ENCODE measurements around the gene P2RY8.
"Not testable (repeated sequence)": the region's sequence is repeated elsewhere in the genome, so short reads cannot be mapped to it uniquely, and the experiment has no call there.

Gene P2RY8

DNA sequence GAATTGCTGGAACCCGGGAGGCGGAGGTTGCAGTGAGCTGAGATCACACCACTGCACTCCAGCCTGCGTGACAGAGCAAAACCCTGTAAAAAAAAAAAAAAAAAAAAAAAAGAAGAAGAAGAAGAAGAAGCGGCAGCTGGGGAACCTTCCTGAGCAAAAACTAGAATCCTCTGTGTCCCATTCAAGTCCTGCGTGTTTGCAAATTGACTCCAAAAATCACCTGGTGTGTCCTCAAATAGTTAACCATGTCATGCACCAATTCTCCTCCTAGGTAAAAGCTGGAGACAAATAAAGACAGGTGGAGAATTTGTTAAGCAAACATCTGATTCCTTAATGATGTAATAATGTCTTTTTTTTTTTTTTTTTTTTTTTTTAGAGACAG lies 52.4 kb downstream of the P2RY8 start:
- no peak for FAIRE-seq

DNA sequence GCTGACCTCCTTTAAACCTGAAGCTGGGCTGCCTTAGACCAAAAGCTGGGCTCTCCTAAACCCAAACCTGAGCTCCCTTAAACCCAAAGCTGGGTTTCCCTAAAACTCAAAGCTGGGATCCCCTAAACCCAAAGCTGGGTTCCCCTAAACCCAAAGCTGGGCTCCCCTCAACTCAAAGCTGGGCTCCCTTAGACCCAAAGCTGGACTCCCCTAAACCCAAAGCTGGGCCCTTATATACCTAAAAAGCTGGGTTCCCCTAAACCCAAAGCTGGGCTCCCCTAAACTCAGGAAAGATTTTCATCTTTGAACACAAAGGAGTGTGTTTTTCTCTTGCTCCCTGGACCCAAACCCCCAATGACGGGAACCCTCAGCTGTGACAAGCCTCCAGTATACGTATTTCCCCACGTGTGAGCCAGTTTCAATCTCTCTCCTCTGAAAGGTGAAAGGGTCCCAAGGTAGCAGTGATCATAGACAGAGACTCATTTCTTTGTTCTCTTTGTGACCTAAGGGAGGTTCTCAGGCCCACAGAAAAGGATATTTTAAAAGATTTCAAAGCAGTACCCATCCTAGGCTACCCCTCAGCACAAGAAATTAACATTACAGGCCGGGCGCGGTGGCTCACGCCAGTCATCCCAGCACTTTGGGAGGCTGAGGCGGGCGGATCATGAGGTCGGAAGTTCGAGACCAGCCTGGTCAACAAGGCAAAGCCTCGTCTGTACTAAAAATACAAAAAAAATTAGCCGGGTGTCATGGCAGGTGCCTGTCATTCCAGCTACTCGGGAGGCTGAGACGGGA lies 52.9 kb downstream of the P2RY8 start:
- FAIRE-seq: no peak

GRCh38 chrX:1482530-1482928 lies 54.5 kb downstream of the P2RY8 start:
- FAIRE-seq: not testable (repeated sequence)

DNA sequence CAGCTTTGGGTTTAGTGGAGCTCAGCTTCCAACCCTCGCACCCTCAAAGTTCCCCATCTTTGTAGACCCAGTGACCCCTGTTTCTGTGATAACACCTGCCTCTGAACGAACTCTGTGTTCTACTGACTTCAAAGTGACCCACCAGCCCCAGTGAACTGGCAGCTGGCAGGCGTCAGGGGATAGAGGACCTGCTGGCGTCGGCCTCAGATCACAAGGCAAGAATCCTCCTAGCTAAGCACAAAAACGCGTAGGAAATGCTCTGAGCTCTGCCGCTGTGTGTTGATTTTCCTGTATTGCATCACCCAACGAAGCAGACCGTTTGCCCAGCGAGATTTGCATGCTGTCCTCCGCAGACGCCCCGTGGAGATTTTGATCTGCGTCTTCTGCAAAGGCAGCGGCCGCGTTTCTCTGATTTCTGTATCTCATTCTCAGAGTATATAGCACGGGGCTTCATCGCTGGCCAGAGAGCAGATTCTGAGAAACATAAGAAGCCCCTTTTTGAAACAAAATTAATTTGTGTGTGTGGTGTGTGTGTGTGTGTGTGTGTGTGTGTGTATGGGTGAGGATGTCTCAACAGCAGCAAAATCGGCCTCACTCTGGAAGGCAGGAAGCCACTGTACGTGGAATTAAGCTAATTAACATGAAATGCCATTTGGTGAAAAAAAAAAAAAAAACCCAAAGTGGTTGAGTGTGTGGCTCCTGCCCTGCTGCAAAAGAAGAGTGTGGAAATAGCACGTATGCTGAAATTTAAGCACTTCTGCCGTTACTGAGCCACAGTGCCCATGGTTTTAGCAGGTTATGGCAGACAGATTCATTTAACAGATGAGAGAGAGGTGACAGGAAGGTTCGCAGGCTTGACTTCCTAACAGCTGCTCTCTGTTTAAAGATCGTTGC lies 55.1 kb downstream of the P2RY8 start:
- no peak for FAIRE-seq

- FAIRE-seq: no peak
These were observed 56.8 kb downstream of the P2RY8 start for GRCh38 chrX:1480082-1480785.

GRCh38 chrX:1477801-1478458 lies 59.1 kb downstream of the P2RY8 start:
- no peak for FAIRE-seq

DNA sequence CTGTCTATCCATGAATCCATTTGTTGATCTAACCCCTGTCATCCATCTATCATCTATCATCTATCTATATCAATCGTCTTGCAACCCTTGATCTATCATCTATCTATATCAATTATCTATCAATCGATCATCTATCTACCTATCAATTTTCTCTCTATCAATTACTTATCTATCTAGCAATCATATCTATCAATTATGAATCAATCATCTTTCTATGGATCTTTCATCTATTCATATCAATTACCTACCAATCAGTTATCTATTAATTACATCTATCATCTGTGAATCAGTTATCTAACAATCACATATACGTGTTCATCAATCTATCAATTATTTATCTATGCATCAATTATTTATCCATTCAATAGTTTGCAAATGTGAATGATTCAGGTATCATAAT lies 59.8 kb downstream of the P2RY8 start:
- FAIRE-seq: no peak

DNA sequence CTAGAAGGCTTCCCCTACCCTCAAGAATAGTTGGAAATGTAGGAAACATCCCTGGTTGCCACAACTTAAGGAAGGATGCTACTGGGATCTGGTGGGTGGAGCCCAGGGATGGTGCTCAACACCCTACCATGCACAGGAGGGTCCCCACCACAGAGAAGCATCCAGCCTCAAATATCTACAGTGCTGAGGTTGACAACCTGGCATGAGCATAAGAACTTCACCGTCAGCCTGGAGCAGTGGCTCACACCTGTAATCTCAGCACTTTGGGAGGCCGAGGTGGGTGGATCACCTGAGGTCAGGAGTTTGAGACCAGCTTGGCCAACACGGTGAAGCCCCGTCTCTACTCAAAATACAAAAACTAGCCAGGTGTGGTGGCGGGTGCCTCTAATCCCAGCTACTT lies 60.3 kb downstream of the P2RY8 start:
- FAIRE-seq: no peak

- no peak for FAIRE-seq
These were observed 61.1 kb downstream of the P2RY8 start for GRCh38 chrX:1475881-1476280.

GRCh38 chrX:1475481-1475880 lies 61.5 kb downstream of the P2RY8 start:
- FAIRE-seq: no peak

DNA sequence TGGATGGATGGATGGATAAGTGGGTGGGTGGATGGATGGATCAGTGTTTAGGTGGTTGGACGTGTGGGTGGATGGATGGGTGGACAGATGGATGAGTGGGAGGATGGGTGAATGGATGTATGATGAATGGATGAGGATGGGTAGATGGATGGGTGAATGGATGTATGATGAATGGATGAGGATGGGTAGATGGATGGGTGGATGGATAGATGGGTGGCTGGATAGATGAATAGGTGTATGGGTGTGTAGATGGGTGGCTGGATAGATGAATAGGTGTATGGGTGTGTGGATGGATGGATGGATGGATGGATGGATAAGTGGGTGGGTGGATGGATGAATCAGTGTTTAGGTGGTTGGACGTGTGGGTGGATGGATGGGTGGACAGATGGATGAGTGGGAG lies 62.4 kb downstream of the P2RY8 start:
- not testable (repeated sequence) for FAIRE-seq

DNA sequence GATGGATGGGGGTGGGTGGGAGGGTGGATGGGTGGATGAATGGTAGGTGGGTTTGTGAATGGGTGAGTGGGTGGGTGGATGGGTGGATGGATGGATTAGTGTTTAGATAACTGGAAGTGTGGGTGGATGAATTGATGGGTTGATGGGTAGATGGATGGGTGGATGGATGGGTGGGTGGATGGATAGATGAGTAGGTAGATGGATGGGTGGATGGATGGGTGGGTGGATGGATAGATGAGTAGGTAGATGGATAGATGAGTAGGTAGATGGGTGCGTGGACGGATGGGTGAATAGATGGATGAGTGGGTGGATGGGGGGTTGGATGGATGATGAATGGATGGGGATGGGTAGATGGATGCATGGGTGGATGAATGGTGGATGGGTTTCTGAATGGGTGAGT lies 64.0 kb downstream of the P2RY8 start:
- no peak for FAIRE-seq

- no peak for FAIRE-seq
These were observed 68.7 kb downstream of the P2RY8 start for GRCh38 chrX:1468250-1468772.

- no peak for FAIRE-seq
These were observed 69.9 kb downstream of the P2RY8 start for GRCh38 chrX:1466971-1467561.

- FAIRE-seq: no peak
These were observed 70.7 kb downstream of the P2RY8 start for GRCh38 chrX:1466232-1466661.

- FAIRE-seq: no peak
These were observed 71.4 kb downstream of the P2RY8 start for GRCh38 chrX:1465286-1466231.

- no peak for FAIRE-seq
These were observed 72.1 kb downstream of the P2RY8 start for GRCh38 chrX:1464971-1465285.

DNA sequence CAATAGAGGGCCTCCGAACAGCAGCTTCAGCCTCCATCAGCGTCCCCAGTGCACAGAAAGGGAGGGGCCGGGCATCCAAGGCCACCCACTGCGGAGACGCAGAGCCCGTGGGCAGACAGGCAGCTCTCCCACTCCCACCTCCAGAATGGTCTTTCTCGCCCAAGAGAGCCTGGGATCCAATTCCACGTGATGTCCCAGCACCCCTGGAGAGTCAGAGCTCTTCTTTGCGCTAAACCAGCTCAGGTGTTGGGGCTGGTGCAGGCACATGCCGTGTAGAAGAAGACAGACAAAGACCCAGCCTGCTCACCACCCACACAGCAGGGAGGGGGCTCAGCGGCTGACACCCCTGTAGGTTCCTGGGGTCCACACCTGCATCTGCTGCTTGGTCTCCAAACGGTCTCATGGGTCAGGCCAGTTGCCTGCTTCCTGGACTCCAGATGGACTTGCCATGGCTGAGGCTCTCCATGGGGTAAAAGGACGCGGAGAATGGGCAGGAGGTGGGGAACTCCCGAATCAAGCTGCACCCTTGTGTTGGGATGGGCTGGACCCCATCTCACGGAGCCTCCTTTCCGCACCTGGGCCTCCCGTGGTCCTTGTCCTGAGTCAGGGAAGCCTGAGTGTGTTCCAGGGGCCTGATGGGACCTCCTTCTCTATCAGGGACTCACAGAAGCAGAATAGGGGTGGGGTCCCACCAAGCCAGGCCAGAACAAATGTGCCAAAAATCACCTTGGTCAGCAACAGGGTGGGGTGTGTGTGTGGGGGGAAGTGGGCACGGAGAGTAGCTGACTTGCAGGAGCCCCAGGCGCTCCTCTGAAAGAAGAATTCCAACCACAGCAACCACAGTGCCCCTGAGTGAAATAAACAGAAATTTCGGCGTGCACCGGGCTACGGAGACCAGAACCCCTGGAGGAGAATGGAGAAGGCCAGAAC lies 72.7 kb downstream of the P2RY8 start:
- FAIRE-seq: no peak

- FAIRE-seq: no peak
These were observed 73.4 kb downstream of the P2RY8 start for GRCh38 chrX:1463581-1463980.
